ENCODE results near the gene SIGLEC7. TPM values are rescaled to one million over a fixed set of nuclear protein-coding genes. Genes with fewer than 3 reads are reported as not detected.

Gene SIGLEC7
- total RNA-seq, 1 experiment from 2014 or later: not detected

- DNase-seq: no peak
- no peak overlapping the region for H3K27ac Mint-ChIP-seq (ENCODE audit: unreplicated experiment)
- H3K4me3 Mint-ChIP-seq (ENCODE audit: low read depth, unreplicated experiment): no peak overlapping the region
- peaks cover 85% of the 10 kb centered on the region for H3K27me3 Mint-ChIP-seq (ENCODE audit: unreplicated experiment)
- H3K36me3 Mint-ChIP-seq (ENCODE audit: insufficient read depth, unreplicated experiment): no peaks in the 10 kb centered on the region
- H3K4me1 Mint-ChIP-seq (ENCODE audit: low read depth, unreplicated experiment): peaks cover 13% of the 10 kb centered on the region
- TF ChIP-seq, protein P1, sequence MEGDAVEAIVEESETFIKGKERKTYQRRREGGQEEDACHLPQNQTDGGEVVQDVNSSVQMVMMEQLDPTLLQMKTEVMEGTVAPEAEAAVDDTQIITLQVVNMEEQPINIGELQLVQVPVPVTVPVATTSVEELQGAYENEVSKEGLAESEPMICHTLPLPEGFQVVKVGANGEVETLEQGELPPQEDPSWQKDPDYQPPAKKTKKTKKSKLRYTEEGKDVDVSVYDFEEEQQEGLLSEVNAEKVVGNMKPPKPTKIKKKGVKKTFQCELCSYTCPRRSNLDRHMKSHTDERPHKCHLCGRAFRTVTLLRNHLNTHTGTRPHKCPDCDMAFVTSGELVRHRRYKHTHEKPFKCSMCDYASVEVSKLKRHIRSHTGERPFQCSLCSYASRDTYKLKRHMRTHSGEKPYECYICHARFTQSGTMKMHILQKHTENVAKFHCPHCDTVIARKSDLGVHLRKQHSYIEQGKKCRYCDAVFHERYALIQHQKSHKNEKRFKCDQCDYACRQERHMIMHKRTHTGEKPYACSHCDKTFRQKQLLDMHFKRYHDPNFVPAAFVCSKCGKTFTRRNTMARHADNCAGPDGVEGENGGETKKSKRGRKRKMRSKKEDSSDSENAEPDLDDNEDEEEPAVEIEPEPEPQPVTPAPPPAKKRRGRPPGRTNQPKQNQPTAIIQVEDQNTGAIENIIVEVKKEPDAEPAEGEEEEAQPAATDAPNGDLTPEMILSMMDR (IDR thresholded peaks at IDR 0.05; ENCODE audit: unreplicated experiment): no peak
- H3K9me3 Mint-ChIP-seq (ENCODE audit: low read depth, unreplicated experiment): no peaks in the 10 kb centered on the region
- no TSS peak for BruUV-seq (replicated peaks)
- CTCF ChIA-PET: interaction anchor here (1.2 kb wide), 1 partner anchor 63 kb away, joined by 4 read pairs; no protein-coding TSS in a partner anchor
- intact Hi-C loops (cut with micrococcal nuclease; ENCODE audit: unreplicated experiment): no loop called here
These were observed 54.1 kb downstream of the SIGLEC7 start for GRCh38 chr19:51196181-51196580.

DNA sequence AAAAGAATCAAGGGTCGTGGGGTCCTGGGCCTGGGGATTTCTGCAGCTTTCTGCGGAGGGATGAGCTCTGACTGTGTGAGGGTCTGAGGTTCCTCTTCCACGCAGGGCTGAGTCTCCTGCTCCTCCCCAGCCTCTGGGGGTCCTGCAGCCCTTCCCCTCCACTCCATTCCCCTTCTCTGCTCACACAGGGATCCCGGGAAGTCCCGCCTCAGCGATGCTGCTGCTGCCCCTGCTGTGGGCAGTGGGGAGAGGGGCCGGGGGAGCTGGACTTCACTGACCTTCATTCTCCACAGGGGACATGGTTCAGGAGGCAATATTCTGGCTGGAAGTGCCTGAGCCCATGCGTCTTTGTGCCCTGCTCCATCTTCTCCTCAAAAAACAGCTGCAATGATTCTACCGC is 56.5 kb downstream of the SIGLEC7 start:
- no TSS peak for BruUV-seq (replicated peaks)
- Mint-ChIP-seq H3K36me3 (ENCODE audit: insufficient read depth, unreplicated experiment) (no peaks in the 10 kb centered on the region), H3K4me3 (ENCODE audit: low read depth, unreplicated experiment) (no peak overlapping the region), H3K4me1 (ENCODE audit: low read depth, unreplicated experiment) (peaks cover 13% of the 10 kb centered on the region), H3K9me3 (ENCODE audit: low read depth, unreplicated experiment) (no peaks in the 10 kb centered on the region), H3K27ac (ENCODE audit: unreplicated experiment) (no peak overlapping the region), H3K27me3 (ENCODE audit: unreplicated experiment) (peaks cover 92% of the 10 kb centered on the region)
- CTCF ChIA-PET: interaction anchor here (0.6 kb wide), 1 partner anchor 12 kb away, joined by 3 read pairs; no protein-coding TSS in a partner anchor
- DNase-seq: no peak
- TF ChIP-seq, protein P1 (IDR thresholded peaks at IDR 0.05; ENCODE audit: unreplicated experiment): no peak
- intact Hi-C loops (cut with micrococcal nuclease; ENCODE audit: unreplicated experiment): no loop called here

- intact Hi-C loops (cut with micrococcal nuclease; ENCODE audit: unreplicated experiment): no loop called here
- H3K27ac Mint-ChIP-seq (ENCODE audit: unreplicated experiment): no peak overlapping the region
- no peak for DNase-seq
- H3K27me3 Mint-ChIP-seq (ENCODE audit: unreplicated experiment): peaks cover 88% of the 10 kb centered on the region
- no TSS peak for BruUV-seq (replicated peaks)
- no peaks in the 10 kb centered on the region for H3K36me3 Mint-ChIP-seq (ENCODE audit: insufficient read depth, unreplicated experiment)
- TF ChIP-seq, protein P1 (IDR thresholded peaks at IDR 0.05; ENCODE audit: unreplicated experiment): no peak
- H3K4me1 Mint-ChIP-seq (ENCODE audit: low read depth, unreplicated experiment): peaks cover 2% of the 10 kb centered on the region
- H3K4me3 Mint-ChIP-seq (ENCODE audit: low read depth, unreplicated experiment): no peak overlapping the region
- CTCF ChIA-PET: no interaction called here
- H3K9me3 Mint-ChIP-seq (ENCODE audit: low read depth, unreplicated experiment): no peaks in the 10 kb centered on the region
These were observed 58.1 kb downstream of the SIGLEC7 start for GRCh38 chr19:51200071-51200666.

GRCh38 chr19:51201712-51202111 is 59.6 kb downstream of the SIGLEC7 start:
- Mint-ChIP-seq H3K4me3 (ENCODE audit: low read depth, unreplicated experiment) (no peak overlapping the region), H3K9me3 (ENCODE audit: low read depth, unreplicated experiment) (no peaks in the 10 kb centered on the region), H3K4me1 (ENCODE audit: low read depth, unreplicated experiment) (no peaks in the 10 kb centered on the region), H3K27me3 (ENCODE audit: unreplicated experiment) (peaks cover 88% of the 10 kb centered on the region), H3K36me3 (ENCODE audit: insufficient read depth, unreplicated experiment) (no peaks in the 10 kb centered on the region), H3K27ac (ENCODE audit: unreplicated experiment) (no peak overlapping the region)
- TF ChIP-seq, protein P1 (IDR thresholded peaks at IDR 0.05; ENCODE audit: unreplicated experiment): no peak
- BruUV-seq (replicated peaks): no TSS peak
- intact Hi-C loops (cut with micrococcal nuclease; ENCODE audit: unreplicated experiment): no loop called here
- CTCF ChIA-PET: no interaction called here
- DNase-seq: no peak

Other genes starting within 250 kb of the SIGLEC7 start
- gene KLK4, start 230.9 kb upstream of the SIGLEC7 start, total RNA-seq (2022): not detected in 2 replicates
- gene KLK5, start 189.3 kb upstream of the SIGLEC7 start, total RNA-seq (2022): 0.24 and 0.38 TPM in 2 replicates
- 269 and 350 TPM in 2 replicates for gene KLK6, start 172.7 kb upstream of the SIGLEC7 start, total RNA-seq (2022)
- gene KLK7, start 158.4 kb upstream of the SIGLEC7 start, total RNA-seq (2022): 6.5 and 7.9 TPM in 2 replicates
- 0.71 and 0.91 TPM in 2 replicates for gene KLK8, start 140.7 kb upstream of the SIGLEC7 start, total RNA-seq (2022)
- gene KLK10, start 122.6 kb upstream of the SIGLEC7 start, total RNA-seq (2022): 24.2 and 32.9 TPM in 2 replicates
- 10.8 and 25.1 TPM in 2 replicates for gene KLK11, start 115.7 kb upstream of the SIGLEC7 start, total RNA-seq (2022)
- not detected in 2 replicates for gene KLK12, start 107.3 kb upstream of the SIGLEC7 start, total RNA-seq (2022)
- not detected in 2 replicates for gene KLK13, start 77.2 kb upstream of the SIGLEC7 start, total RNA-seq (2022)
- 0.34 and 0.38 TPM in 2 replicates for gene KLK14, start 59.4 kb upstream of the SIGLEC7 start, total RNA-seq (2022)
- gene CTU1, start 33.9 kb upstream of the SIGLEC7 start, total RNA-seq (2022): 11.3 and 12.0 TPM in 2 replicates
- gene SIGLEC9, start 17.4 kb upstream of the SIGLEC7 start, total RNA-seq (2022): not detected in 2 replicates
- gene CD33, start 82.8 kb downstream of the SIGLEC7 start, total RNA-seq (2022): not detected in 2 replicates
- gene SIGLECL1, start 108.8 kb downstream of the SIGLEC7 start, total RNA-seq (2022): not detected in 2 replicates
- not detected in 2 replicates for gene IGLON5, start 169.3 kb downstream of the SIGLEC7 start, total RNA-seq (2022)
- gene VSIG10L, start 199.8 kb downstream of the SIGLEC7 start, total RNA-seq (2022): 3.0 and 3.6 TPM in 2 replicates
- gene ETFB, start 224.1 kb downstream of the SIGLEC7 start, total RNA-seq (2022): 203 and 213 TPM in 2 replicates
- gene CLDND2, start 226.7 kb downstream of the SIGLEC7 start, total RNA-seq (2022): 1.1 and 1.2 TPM in 2 replicates
- not detected in 2 replicates for gene NKG7, start 230.4 kb downstream of the SIGLEC7 start, total RNA-seq (2022)
- not detected in 2 replicates for gene LIM2, start 245.7 kb downstream of the SIGLEC7 start, total RNA-seq (2022)
- gene C19orf84, start 248.3 kb downstream of the SIGLEC7 start, total RNA-seq (2022): not detected in 2 replicates

Data from Calu3 (cell line).